SK-N-DZ (cell line): Measurements from ENCODE around the gene GRK5.

Experiments used
- DNase-seq: peaks from one replicate; pipeline ENCODE4 v3.0.0-alpha.2; 2015; ENCODE audit warnings: low spot score

Gene GRK5

GRCh38 chr10:119415536-119416503 is 208.4 kb downstream of the GRK5 start:
- DNase-seq, result peak; percentile 22

GRCh38 chr10:119416855-119417254 is 209.5 kb downstream of the GRK5 start:
- peak; percentile 35 for DNase-seq

GRCh38 chr10:119417852-119418251 is 210.5 kb downstream of the GRK5 start:
- DNase-seq, result no peak

GRCh38 chr10:119418362-119418761 is 211.0 kb downstream of the GRK5 start:
- no peak for DNase-seq

GRCh38 chr10:119419931-119420330 is 212.6 kb downstream of the GRK5 start:
- no peak for DNase-seq

GRCh38 chr10:119420950-119421875 is 213.8 kb downstream of the GRK5 start:
- no peak for DNase-seq

GRCh38 chr10:119421891-119422681 is 214.7 kb downstream of the GRK5 start:
- DNase-seq, result no peak

GRCh38 chr10:119422682-119423509 is 215.5 kb downstream of the GRK5 start:
- DNase-seq, result no peak

- DNase-seq, result no peak
These were observed 216.3 kb downstream of the GRK5 start for GRCh38 chr10:119423510-119424257.

- DNase-seq, result no peak
These were observed 217.0 kb downstream of the GRK5 start for GRCh38 chr10:119424258-119424975.

GRCh38 chr10:119425102-119425880 is 217.9 kb downstream of the GRK5 start:
- no peak for DNase-seq

- DNase-seq, result no peak
These were observed 218.5 kb downstream of the GRK5 start for GRCh38 chr10:119425881-119426170.

- no peak for DNase-seq
These were observed 219.3 kb downstream of the GRK5 start for GRCh38 chr10:119426699-119427098.

GRCh38 chr10:119427263-119427864 is 220.0 kb downstream of the GRK5 start:
- DNase-seq, result no peak

- no peak for DNase-seq
These were observed 221.4 kb downstream of the GRK5 start for GRCh38 chr10:119428789-119429188.

GRCh38 chr10:119429771-119430170 is 222.4 kb downstream of the GRK5 start:
- no peak for DNase-seq

GRCh38 chr10:119431034-119431772 is 223.8 kb downstream of the GRK5 start:
- no peak for DNase-seq
